ENCODE results near the gene SQSTM1.

DNA sequence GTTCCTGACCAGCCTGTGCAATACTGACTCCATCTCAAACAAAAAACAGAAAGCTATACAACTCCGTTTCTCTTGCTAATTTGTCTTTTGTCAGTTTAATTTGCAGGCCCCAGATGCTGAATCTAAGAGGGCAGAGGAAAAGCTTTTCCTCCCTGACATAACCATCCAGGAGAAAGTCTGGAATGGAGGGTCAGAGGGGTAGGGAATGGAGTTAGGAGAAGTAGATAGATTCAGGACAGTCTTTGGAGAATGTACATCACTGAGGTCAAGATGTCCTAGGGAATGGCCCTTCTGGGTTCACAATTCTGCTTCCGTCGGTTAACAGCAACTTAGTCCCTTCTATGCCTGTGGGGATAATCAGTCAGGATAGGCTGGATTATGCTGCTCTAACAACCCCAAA is 6.6 kb upstream of the SQSTM1 start:
- TF ChIP-seq, protein P1, sequence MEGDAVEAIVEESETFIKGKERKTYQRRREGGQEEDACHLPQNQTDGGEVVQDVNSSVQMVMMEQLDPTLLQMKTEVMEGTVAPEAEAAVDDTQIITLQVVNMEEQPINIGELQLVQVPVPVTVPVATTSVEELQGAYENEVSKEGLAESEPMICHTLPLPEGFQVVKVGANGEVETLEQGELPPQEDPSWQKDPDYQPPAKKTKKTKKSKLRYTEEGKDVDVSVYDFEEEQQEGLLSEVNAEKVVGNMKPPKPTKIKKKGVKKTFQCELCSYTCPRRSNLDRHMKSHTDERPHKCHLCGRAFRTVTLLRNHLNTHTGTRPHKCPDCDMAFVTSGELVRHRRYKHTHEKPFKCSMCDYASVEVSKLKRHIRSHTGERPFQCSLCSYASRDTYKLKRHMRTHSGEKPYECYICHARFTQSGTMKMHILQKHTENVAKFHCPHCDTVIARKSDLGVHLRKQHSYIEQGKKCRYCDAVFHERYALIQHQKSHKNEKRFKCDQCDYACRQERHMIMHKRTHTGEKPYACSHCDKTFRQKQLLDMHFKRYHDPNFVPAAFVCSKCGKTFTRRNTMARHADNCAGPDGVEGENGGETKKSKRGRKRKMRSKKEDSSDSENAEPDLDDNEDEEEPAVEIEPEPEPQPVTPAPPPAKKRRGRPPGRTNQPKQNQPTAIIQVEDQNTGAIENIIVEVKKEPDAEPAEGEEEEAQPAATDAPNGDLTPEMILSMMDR (conservative IDR thresholded peaks at IDR 0.05; ENCODE audit: low read length): no peak
- TF ChIP-seq EZH2phosphoT487 (IDR thresholded peaks at IDR 0.05; ENCODE audit: borderline replicate concordance, low read depth, low read length): no peak

Measured in OCI-LY7 (cell line).